Stimulated activated CD4-positive, alpha-beta T cell treated with anti-CD3 and anti-CD28 coated beads, Interleukin-12 subunit alpha, Interleukin-12 subunit beta, amount 100 ng/mL, for 48 hours (primary cell): ENCODE measurements around the gene TUBB.
"Not testable (repeated sequence)": the region's sequence is repeated elsewhere in the genome, so short reads cannot be mapped to it uniquely, and the experiment has no call there.

ENCODE experiments used
- DNase-seq, 3 donors: peaks; one replicate each; pipeline ENCODE4 v3.0.0-alpha.2; 2020; ENCODE audit warnings: low read depth in 2 of 3, low spot score in 1 of 3

Gene TUBB

DNA sequence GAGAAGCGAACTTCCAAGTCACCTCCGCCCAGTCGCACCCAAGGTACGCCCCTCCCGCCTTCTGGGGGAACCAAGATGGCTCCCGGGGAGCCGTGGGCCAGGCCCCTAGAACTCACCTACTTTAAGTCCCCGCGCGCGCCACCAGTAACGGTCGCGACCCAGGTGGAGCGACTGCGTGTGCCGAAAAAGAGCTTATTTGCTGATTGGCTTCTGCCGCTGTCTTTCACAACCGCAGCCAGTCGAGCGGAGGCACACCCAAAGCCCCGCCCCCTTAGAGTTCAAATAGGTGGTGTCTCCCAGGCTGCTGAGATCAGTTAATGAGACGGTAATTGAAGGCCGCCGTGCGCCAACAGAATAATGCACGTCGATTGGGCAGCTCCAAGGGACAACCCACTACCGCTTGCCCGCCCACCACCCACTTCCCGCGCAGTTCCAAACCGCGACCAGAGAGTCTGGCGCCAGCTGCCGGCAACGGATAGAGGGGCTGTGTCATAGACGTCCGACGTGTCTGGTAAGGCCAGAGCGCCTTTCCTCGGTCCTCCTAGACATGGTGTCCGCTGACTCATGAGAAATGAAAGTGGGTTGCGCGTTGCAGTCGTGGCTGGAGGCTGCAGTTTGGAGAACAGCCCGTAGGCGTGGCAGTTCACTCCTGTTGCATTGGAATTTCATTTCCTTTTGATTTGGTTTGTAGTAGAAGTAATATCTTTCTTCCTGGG lies 2.9 kb upstream of the TUBB start, which contains the start of gene MDC1:
Gene MDC1, minus strand, starts transcription at position 153 of the 716 bp plus-strand sequence. CDS start 2,106 bp downstream, outside the sequence.
- DNase-seq = peak; percentile 98 to 100 (median 99)

DNA sequence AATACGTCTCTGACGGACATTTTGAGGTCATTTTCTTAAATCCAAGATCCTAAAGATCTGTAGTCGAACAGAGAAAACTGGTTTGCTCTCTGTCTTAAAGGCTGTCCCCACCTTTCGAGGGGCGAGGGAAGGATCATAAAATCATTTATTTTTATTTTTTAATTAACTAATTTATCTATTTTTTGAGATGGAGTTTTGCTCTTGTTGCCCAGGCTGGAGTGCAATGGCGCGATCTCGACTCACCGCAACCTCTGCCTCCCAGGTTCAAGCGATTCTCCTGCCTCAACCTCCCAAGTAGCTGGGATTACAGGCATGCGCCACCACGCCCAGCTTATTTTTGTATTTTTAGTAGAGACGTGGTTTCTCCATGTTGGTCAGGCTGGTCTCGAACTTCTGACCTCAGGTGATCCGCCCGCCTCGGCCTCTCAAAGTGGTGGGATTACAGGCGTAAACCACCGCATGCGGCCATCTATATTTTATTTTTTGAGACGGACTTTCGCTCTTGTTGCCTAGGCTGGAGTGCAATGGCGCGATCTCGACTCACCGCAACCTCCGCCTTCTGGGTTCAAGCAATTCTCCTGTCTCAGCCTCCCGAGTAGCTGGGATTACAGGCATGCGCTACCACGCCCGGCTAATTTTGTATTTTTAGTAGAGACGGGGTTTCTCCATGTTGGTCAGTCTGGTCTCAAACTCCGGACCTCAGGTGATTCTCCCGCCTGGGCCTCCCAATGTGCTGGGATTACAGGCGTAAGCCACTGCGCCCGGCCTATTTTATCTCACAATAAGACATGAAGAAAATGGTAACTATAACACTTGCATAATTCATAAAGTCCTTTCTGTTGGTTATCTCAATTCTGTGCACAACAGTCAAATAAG lies 2.1 kb upstream of the TUBB start:
- not testable (repeated sequence) for DNase-seq

- no peak for DNase-seq
Measured at GRCh38 chr6:30719356-30719755, 796 bp upstream of the TUBB start.

DNA sequence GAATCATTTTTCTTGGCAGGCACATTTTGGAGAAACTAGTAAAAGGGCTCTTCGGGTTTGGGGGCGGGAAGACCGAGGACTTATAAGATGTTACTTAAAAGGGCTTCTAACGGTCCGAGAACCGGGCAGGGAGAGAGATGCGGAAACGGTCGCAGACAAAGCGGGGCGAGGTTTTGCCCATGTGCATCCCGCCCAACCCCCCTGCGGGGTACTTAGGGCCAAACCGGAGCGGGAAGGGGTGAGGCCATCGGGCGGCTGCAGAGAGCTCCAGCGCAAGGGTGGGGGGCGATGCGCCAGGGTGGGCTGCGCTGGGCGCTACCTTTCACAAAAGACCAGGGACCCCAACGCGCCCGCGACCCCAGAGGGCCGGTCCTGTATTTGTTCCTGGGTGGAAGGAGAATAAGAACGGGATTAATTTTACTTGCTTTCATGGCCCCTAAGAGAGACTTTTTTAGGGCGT lies 616 bp downstream of the TUBB start:
- DNase-seq = peak; percentile 49 to 62 (median 61)

GRCh38 chr6:30721198-30722024 lies 1.3 kb downstream of the TUBB start:
- peak; percentile 90 to 97 (median 93) for DNase-seq

DNA sequence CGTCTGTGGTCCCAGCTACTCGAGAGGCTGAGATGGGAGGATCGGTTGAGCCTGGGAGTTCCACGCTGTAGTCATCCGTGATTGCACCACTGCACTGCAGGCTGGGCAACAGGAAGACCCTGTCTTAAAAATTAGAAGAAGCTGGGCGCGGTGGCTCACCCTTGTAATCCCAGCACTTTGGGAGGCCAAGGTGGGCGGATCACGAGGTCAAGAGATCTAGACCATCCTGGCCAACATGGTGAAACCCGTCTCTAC lies 1.8 kb downstream of the TUBB start:
- not testable (repeated sequence) for DNase-seq

- peak; percentile 74 to 87 (median 79) for DNase-seq
Measured at GRCh38 chr6:30722280-30723112, 2.3 kb downstream of the TUBB start.

- not testable (repeated sequence) for DNase-seq
Measured at GRCh38 chr6:30723159-30723842, 3.1 kb downstream of the TUBB start.

DNA sequence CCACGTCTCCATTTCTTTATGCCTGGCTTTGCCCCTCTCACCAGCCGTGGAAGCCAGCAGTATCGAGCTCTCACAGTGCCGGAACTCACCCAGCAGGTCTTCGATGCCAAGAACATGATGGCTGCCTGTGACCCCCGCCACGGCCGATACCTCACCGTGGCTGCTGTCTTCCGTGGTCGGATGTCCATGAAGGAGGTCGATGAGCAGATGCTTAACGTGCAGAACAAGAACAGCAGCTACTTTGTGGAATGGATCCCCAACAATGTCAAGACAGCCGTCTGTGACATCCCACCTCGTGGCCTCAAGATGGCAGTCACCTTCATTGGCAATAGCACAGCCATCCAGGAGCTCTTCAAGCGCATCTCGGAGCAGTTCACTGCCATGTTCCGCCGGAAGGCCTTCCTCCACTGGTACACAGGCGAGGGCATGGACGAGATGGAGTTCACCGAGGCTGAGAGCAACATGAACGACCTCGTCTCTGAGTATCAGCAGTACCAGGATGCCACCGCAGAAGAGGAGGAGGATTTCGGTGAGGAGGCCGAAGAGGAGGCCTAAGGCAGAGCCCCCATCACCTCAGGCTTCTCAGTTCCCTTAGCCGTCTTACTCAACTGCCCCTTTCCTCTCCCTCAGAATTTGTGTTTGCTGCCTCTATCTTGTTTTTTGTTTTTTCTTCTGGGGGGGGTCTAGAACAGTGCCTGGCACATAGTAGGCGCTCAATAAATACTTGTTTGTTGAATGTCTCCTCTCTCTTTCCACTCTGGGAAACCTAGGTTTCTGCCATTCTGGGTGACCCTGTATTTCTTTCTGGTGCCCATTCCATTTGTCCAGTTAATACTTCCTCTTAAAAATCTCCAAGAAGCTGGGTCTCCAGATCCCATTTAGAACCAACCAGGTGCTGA lies 3.9 kb downstream of the TUBB start:
- DNase-seq = not testable (repeated sequence)

GRCh38 chr6:30724906-30725667 lies 4.9 kb downstream of the TUBB start:
- DNase-seq = no peak

GRCh38 chr6:30725713-30726505 lies 5.8 kb downstream of the TUBB start:
- DNase-seq = no peak

GRCh38 chr6:30726506-30727413 lies 6.6 kb downstream of the TUBB start:
- DNase-seq = no peak

GRCh38 chr6:30727920-30728553 lies 7.9 kb downstream of the TUBB start:
- no peak for DNase-seq

DNA sequence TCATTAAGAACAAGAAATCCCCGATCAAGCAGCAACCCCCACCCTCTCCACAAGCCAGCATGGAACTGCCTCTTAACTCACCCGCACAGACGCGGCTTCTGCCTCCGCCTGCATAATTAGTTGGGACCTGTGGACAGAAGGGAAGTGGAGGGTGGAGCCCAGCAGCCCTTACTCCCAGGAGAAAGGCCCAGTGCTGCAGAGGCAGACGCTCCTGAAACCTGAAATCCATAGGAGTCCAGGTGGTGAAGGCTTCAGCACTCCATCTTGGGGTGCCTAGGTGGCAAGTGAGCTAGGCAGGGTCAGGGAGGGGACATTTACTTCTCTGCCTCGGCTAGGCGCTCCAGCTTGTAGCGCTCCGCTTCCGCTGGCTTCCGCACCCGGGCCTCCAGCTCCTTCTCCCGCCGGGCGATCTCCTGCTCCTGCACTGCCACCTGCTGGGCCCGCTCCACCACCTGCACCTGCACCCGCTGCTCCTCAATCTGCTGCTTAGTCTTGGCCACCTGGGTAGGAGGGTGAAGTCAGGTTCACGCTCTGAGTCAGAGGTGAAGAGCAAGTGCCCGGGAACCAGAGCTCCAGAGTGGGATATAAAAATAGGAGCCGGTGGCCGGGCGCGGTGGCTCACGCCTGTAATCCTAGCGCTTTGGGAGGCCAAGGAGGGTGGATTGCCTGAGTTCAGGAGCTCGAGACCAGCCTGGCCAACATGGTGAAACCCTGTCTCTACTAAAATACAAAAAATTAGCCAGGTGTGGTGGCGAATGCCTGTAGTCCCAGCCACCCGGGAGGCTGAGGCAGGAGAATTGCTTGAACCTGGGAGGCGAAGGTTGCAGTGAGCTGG lies 10.7 kb downstream of the TUBB start:
- DNase-seq = peak; percentile 81 to 86 (median 85)
